ENCODE results near the gene ABAT.

DNA sequence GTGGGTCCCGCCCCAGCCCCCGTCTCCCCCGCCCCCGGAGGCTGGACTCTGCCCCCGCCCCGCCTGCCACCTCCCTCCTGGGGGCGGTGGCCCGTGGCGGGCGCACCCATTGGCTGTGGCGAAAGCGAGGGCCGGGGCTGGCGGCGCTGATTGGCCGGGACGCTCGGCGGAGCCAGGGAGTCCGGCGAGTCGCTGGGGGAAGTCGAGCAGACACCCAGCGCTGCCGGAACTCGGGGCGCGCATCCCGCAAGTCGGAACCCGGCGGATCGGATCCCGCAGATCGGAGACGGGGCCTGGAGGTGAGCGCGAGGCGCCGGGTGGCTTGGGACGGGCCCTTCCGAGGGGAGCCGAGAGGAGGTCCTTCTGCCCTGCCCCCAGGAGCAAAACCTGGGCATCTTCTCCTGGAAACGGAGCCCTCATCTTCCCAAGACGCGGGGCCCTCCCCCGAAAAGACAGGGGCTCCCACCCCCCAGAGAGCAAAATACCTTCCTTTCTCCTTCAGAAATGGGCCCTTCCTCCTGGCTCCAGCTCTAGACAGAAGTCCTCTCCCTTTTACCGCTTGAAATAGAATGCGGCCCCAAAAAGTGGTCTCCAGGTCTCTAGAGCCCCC, at the start of gene ABAT:
- TF ChIP-seq, protein P1, sequence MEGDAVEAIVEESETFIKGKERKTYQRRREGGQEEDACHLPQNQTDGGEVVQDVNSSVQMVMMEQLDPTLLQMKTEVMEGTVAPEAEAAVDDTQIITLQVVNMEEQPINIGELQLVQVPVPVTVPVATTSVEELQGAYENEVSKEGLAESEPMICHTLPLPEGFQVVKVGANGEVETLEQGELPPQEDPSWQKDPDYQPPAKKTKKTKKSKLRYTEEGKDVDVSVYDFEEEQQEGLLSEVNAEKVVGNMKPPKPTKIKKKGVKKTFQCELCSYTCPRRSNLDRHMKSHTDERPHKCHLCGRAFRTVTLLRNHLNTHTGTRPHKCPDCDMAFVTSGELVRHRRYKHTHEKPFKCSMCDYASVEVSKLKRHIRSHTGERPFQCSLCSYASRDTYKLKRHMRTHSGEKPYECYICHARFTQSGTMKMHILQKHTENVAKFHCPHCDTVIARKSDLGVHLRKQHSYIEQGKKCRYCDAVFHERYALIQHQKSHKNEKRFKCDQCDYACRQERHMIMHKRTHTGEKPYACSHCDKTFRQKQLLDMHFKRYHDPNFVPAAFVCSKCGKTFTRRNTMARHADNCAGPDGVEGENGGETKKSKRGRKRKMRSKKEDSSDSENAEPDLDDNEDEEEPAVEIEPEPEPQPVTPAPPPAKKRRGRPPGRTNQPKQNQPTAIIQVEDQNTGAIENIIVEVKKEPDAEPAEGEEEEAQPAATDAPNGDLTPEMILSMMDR (IDR thresholded peaks at IDR 0.05; ENCODE audit: poor library complexity): no peak
- TF ChIP-seq EZH2 (IDR thresholded peaks at IDR 0.05; ENCODE audit: borderline replicate concordance): no peak
